ENCODE measurements around the gene HDAC4.

DNA sequence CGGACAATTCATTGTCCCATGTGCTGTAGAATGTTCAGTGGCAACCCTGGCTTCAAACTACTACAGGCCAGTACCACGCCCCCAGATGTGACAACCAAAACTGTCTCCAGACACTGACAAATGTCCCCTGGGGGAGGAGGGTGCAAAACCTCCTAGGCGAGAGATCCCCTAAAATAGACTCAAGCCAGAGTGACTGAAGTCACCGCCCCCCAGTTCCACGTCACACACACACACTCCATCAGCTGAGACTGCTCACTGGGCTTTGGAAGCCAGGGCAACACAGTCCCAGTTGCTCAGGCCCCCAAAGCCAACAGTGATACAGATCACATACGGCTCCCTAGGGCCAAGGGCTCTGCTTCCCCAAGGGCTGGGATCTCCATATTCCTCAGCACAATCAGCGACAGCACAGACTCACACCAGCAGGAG lies 19.1 kb downstream of the HDAC4 start:
- TF ChIP-seq, protein P1, sequence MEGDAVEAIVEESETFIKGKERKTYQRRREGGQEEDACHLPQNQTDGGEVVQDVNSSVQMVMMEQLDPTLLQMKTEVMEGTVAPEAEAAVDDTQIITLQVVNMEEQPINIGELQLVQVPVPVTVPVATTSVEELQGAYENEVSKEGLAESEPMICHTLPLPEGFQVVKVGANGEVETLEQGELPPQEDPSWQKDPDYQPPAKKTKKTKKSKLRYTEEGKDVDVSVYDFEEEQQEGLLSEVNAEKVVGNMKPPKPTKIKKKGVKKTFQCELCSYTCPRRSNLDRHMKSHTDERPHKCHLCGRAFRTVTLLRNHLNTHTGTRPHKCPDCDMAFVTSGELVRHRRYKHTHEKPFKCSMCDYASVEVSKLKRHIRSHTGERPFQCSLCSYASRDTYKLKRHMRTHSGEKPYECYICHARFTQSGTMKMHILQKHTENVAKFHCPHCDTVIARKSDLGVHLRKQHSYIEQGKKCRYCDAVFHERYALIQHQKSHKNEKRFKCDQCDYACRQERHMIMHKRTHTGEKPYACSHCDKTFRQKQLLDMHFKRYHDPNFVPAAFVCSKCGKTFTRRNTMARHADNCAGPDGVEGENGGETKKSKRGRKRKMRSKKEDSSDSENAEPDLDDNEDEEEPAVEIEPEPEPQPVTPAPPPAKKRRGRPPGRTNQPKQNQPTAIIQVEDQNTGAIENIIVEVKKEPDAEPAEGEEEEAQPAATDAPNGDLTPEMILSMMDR (IDR thresholded peaks at IDR 0.05) = no peak
- TF ChIP-seq POLR2A (IDR thresholded peaks at IDR 0.05) = no peak
